HepG2 (cell line): Measurements from ENCODE around the gene ZKSCAN3. TPM values are rescaled to one million over a fixed set of nuclear protein-coding genes. Genes with fewer than 3 reads are reported as not detected.

ENCODE experiments used
- ARNT ChIP-seq: fragments of 450-650 bp; IDR thresholded peaks from 2 replicates; pipeline ENCODE4 v1.6.1; 2017
- ATF2 ChIP-seq: sonication (generic); formaldehyde crosslinking; IDR thresholded peaks from 2 replicates; pipeline ENCODE4 v1.4.0; 2020; ENCODE audit warnings: missing genetic modification reagents
- CEBPG ChIP-seq: IDR thresholded peaks from 2 replicates; pipeline ENCODE4 v1.6.1; 2016
- FOXA1 ChIP-seq, 2 experiments: fragments of 450-650 bp in 1 of 2; sonication (generic) in 1 of 2; formaldehyde crosslinking in 1 of 2; IDR thresholded peaks; 2 replicates each; pipeline versions ENCODE4 v1.4.0 to v1.6.1; 2016 to 2020; ENCODE audit warnings: missing genetic modification reagents in 1 of 2
- FUBP1 ChIP-seq: sonication (generic); formaldehyde crosslinking; IDR thresholded peaks from 2 replicates; pipeline ENCODE4 v1.5.1; 2020; ENCODE audit warnings: missing genetic modification reagents, mild to moderate bottlenecking, borderline replicate concordance
- GPN1 ChIP-seq: sonication (generic); formaldehyde crosslinking; IDR thresholded peaks from 2 replicates; pipeline ENCODE4 v1.5.1; 2020; ENCODE audit warnings: missing genetic modification reagents, borderline replicate concordance
- KDM3A ChIP-seq: IDR thresholded peaks from 2 replicates; pipeline ENCODE4 v1.6.1; 2018; ENCODE audit warnings: low read depth, missing compliant biosample characterization
- NFKBIZ ChIP-seq: IDR thresholded peaks from 2 replicates; pipeline ENCODE4 v1.6.1; 2018; ENCODE audit warnings: missing genetic modification reagents, missing compliant biosample characterization
- NRL ChIP-seq: sonication (generic); formaldehyde crosslinking; IDR thresholded peaks from 2 replicates; pipeline ENCODE4 v1.5.0; 2020; ENCODE audit warnings: missing genetic modification reagents, mild to moderate bottlenecking, moderate library complexity, borderline replicate concordance
- SNAI1 ChIP-seq: sonication (generic); formaldehyde crosslinking; IDR thresholded peaks from 2 replicates; pipeline ENCODE4 v1.5.0; 2020; ENCODE audit warnings: mild to moderate bottlenecking, missing genetic modification reagents, borderline replicate concordance
- TEAD3 ChIP-seq: optimal IDR thresholded peaks from 2 replicates; pipeline ENCODE3; 2016; ENCODE audit warnings: borderline replicate concordance
- THAP9 ChIP-seq: sonication (generic); formaldehyde crosslinking; IDR thresholded peaks from 2 replicates; pipeline ENCODE4; 2020; ENCODE audit warnings: missing genetic modification reagents, mild to moderate bottlenecking, borderline replicate concordance
- ZBTB21 ChIP-seq: sonication (generic); formaldehyde crosslinking; IDR thresholded peaks from 2 replicates; pipeline ENCODE4 v1.4.0; 2020; ENCODE audit warnings: missing genetic modification reagents
- ZFP82 ChIP-seq: sonication (generic); formaldehyde crosslinking; IDR thresholded peaks from 2 replicates; pipeline ENCODE4 v1.5.1; 2020; ENCODE audit warnings: mild to moderate bottlenecking, missing genetic modification reagents, borderline replicate concordance
- ZNF160 ChIP-seq: sonication (generic); formaldehyde crosslinking; IDR thresholded peaks from 2 replicates; pipeline ENCODE4 v1.8.0; 2022; ENCODE audit warnings: mild to moderate bottlenecking, inconsistent platforms, missing genetic modification reagents
- ZNF17 ChIP-seq: sonication (generic); formaldehyde crosslinking; IDR thresholded peaks from 2 replicates; pipeline ENCODE4 v1.5.0; 2020; ENCODE audit warnings: mild to moderate bottlenecking, missing genetic modification reagents
- ZNF207 ChIP-seq: fragments of 450-650 bp; IDR thresholded peaks from 2 replicates; pipeline ENCODE4 v1.6.1; 2016; ENCODE audit warnings: antibody characterized with exemption, borderline replicate concordance
- ZNF33B ChIP-seq: sonication (generic); formaldehyde crosslinking; IDR thresholded peaks from 2 replicates; pipeline ENCODE4 v1.5.1; 2020; ENCODE audit warnings: mild to moderate bottlenecking, missing genetic modification reagents
- ZNF562 ChIP-seq: sonication (generic); formaldehyde crosslinking; IDR thresholded peaks from 2 replicates; pipeline ENCODE4 v1.8.0; 2022; ENCODE audit warnings: missing genetic modification reagents, borderline replicate concordance
- ZNF678 ChIP-seq: sonication (generic); formaldehyde crosslinking; IDR thresholded peaks from 2 replicates; pipeline ENCODE4 v1.4.0; 2020; ENCODE audit warnings: mild to moderate bottlenecking, missing genetic modification reagents
- ZNF720 ChIP-seq: sonication (generic); formaldehyde crosslinking; IDR thresholded peaks from 2 replicates; pipeline ENCODE4 v1.4.0; 2020; ENCODE audit warnings: missing genetic modification reagents
- polyA plus RNA-seq, 8 experiments: library from polyadenylated mRNA; depleted of rRNA in 3 of 8; stranded (reverse) in 7 of 8; unstranded in 1 of 8; fragments of >200 nt; fragmentation: Illumina TruSeq in 4 of 8; extraction: Trizol in 4 of 8; gene quantifications; 2 replicates each; pipeline versions ENCODE4 v1.2.1 to v1.2.3, GENCODE V29; 2011 to 2016; ENCODE audit warnings: low read depth in 4 of 8, missing spikeins in 1 of 8, mixed read lengths in 1 of 8; ENCODE audit not compliant: insufficient read depth in 1 of 8
- total RNA-seq, 5 experiments: library from RNA; depleted of rRNA; stranded (reverse); fragments of >200 nt; fragmentation: Illumina TruSeq; extraction: Trizol; gene quantifications; 2 replicates each; pipeline ENCODE4 v1.2.3, GENCODE V29; 2016; ENCODE audit warnings: low read depth in 1 of 5
- TF ChIP-seq, protein P1 (sequence below): sonication (generic); formaldehyde crosslinking; IDR thresholded peaks from 2 replicates; pipeline ENCODE4 v1.4.0; 2020; ENCODE audit warnings: missing genetic modification reagents, borderline replicate concordance

Gene ZKSCAN3
- total and polyA plus RNA-seq, 2 of the 13 experiments (the other 11 are each of a cell fraction or from before 2014, with no cell fraction given): 3.3 to 7.4 TPM

- TF ChIP-seq FOXA1 (IDR thresholded peaks at IDR 0.05) (no peak), FOXA1 (CRISPR knock-in tag; IDR thresholded peaks at IDR 0.05) (peak; percentile 25; the same call in 1 of the 2 replicates), GPN1 (CRISPR knock-in tag) (no peak), ZNF720 (CRISPR knock-in tag) (no peak), KDM3A (CRISPR knock-in tag) (peak; percentile 81; the same call in 1 of the 2 replicates), ZNF33B (CRISPR knock-in tag) (peak; percentile 85; the same call in 1 of the 2 replicates), TEAD3 (CRISPR knock-in tag) (peak; percentile 71), ZNF160 (peak; percentile 82; the same call in 1 of the 2 replicates), FUBP1 (CRISPR knock-in tag) (no peak), NRL (peak; percentile 96; the same call in 1 of the 2 replicates), SNAI1 (CRISPR knock-in tag) (no peak), ZNF678 (CRISPR knock-in tag) (0 out of 2 replicates have a peak, but pooled peaks have one; percentile 54), ZNF562 (CRISPR knock-in tag) (no peak), CEBPG (CRISPR knock-in tag) (peak; percentile 36; the same call in 1 of the 2 replicates), ARNT (no peak), THAP9 (CRISPR knock-in tag) (peak; percentile 84; the same call in 1 of the 2 replicates), NFKBIZ (CRISPR knock-in tag) (no peak; the same call in 1 of the 2 replicates), ZNF207 (no peak), ZNF17 (CRISPR knock-in tag) (no peak), ZBTB21 (CRISPR knock-in tag) (peak; percentile 49; the same call in 1 of the 2 replicates), ATF2 (CRISPR knock-in tag) (peak; percentile 80; the same call in 1 of the 2 replicates), ZFP82 (peak; percentile 79; the same call in 1 of the 2 replicates)
- TF ChIP-seq, protein P1, sequence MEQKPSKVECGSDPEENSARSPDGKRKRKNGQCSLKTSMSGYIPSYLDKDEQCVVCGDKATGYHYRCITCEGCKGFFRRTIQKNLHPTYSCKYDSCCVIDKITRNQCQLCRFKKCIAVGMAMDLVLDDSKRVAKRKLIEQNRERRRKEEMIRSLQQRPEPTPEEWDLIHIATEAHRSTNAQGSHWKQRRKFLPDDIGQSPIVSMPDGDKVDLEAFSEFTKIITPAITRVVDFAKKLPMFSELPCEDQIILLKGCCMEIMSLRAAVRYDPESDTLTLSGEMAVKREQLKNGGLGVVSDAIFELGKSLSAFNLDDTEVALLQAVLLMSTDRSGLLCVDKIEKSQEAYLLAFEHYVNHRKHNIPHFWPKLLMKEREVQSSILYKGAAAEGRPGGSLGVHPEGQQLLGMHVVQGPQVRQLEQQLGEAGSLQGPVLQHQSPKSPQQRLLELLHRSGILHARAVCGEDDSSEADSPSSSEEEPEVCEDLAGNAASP: peak; percentile 66; the same call in 1 of the 2 replicates
These were observed 33.7 kb downstream of the ZKSCAN3 start (continued) for GRCh38 chr6:28383235-28384142.
